ENCODE results near the gene FOXB2.
A peak's percentile ranks its signal among the peaks of the same experiment; 100 is the strongest.
"Not testable (repeated sequence)": the region's sequence is repeated elsewhere in the genome, so short reads cannot be mapped to it uniquely, and the experiment has no call there.

Gene FOXB2

GRCh38 chr9:77019236-77019925 is at the start of gene FOXB2:
Gene FOXB2 (plus strand): TSS chr9:77019655. CDS start chr9:77019655, 0 bp downstream.
- POLR2A ChIA-PET: no interaction called here
- TF ChIP-seq CTCF (IDR thresholded peaks at IDR 0.05; ENCODE audit: control extremely low read depth, extremely low read depth, low read depth, missing control alignments): no peak
- peak; percentile 14 for DNase-seq (ENCODE audit: extremely low spot score)
- CTCF ChIA-PET: no interaction called here

GRCh38 chr9:76969716-76970115 is 49.7 kb upstream of the FOXB2 start:
- DNase-seq (ENCODE audit: extremely low spot score): no peak
- CTCF ChIA-PET: no interaction called here
- TF ChIP-seq CTCF (IDR thresholded peaks at IDR 0.05; ENCODE audit: control extremely low read depth, extremely low read depth, low read depth, missing control alignments): no peak
- POLR2A ChIA-PET: no interaction called here

GRCh38 chr9:76978831-76979230 is 40.6 kb upstream of the FOXB2 start:
- CTCF ChIA-PET: interaction anchor here (0.6 to 1.4 kb wide), 3 partner anchors 10 to 169 kb away, joined by 3 to 6 read pairs (median 3); no protein-coding TSS in a partner anchor
- DNase-seq (ENCODE audit: extremely low spot score); POLR2A ChIA-PET: not testable (repeated sequence)

- POLR2A ChIA-PET: no interaction called here
- TF ChIP-seq CTCF (IDR thresholded peaks at IDR 0.05; ENCODE audit: control extremely low read depth, extremely low read depth, low read depth, missing control alignments): no peak
- CTCF ChIA-PET: no interaction called here
- no peak for DNase-seq (ENCODE audit: extremely low spot score)
Measured at GRCh38 chr9:76980566-76980965, 38.9 kb upstream of the FOXB2 start.

GRCh38 chr9:76984486-76984885 is 35.0 kb upstream of the FOXB2 start:
- CTCF ChIA-PET: interaction anchor here (0.9 kb wide), 1 partner anchor 10 kb away, joined by 3 read pairs; no protein-coding TSS in a partner anchor
- POLR2A ChIA-PET: no interaction called here

GRCh38 chr9:76985581-76985980 is 33.9 kb upstream of the FOXB2 start:
- no peak for TF ChIP-seq CTCF (IDR thresholded peaks at IDR 0.05; ENCODE audit: control extremely low read depth, extremely low read depth, low read depth, missing control alignments)
- CTCF ChIA-PET: interaction anchor here (0.9 to 2.3 kb wide), 2 partner anchors 9 to 174 kb away, joined by 3 to 27 read pairs; no protein-coding TSS in a partner anchor
- POLR2A ChIA-PET: no interaction called here
- no peak for DNase-seq (ENCODE audit: extremely low spot score)

More at GRCh38 chr9:76984486-76984885, 35.0 kb upstream of the FOXB2 start:
- DNase-seq (ENCODE audit: extremely low spot score): no peak
- no peak for TF ChIP-seq CTCF (IDR thresholded peaks at IDR 0.05; ENCODE audit: control extremely low read depth, extremely low read depth, low read depth, missing control alignments)

GRCh38 chr9:76987594-76988200 is 31.8 kb upstream of the FOXB2 start:
- peak; percentile 39 for DNase-seq (ENCODE audit: extremely low spot score)
- TF ChIP-seq CTCF (IDR thresholded peaks at IDR 0.05; ENCODE audit: control extremely low read depth, extremely low read depth, low read depth, missing control alignments): peak; percentile 53
- ChIA-PET POLR2A (no interaction called here), CTCF (interaction anchor here (1.0 to 2.3 kb wide), 13 partner anchors 10 to 329 kb away, joined by 3 to 27 read pairs (median 5); no protein-coding TSS in a partner anchor)

All from GM10248 (cell line).